Tibial nerve (tissue), 3 donors: ENCODE measurements around the gene VPS13D.

Source experiments
- CTCF ChIP-seq, 5 experiments: fragments of 200-600 bp in 3 of 5; fragments of 450-650 bp in 2 of 5; sonication (generic) in 3 of 5; IDR thresholded peaks; one replicate each; pipeline ENCODE4 v1.5.1; 2016 to 2019; ENCODE audit warnings: antibody characterized with exemption in 5 of 5, mild to moderate bottlenecking in 3 of 5, moderate library complexity in 2 of 5
- POLR2A ChIP-seq, 2 donors: fragments of 450-650 bp; IDR thresholded peaks; one replicate each; pipeline ENCODE4 v1.6.1; 2017; ENCODE audit warnings: antibody characterized with exemption in 2 of 2, mild to moderate bottlenecking in 2 of 2, moderate library complexity in 2 of 2

GRCh38 chr1:12402159-12402673, 172.4 kb downstream of the VPS13D start:
- TF ChIP-seq CTCF (IDR thresholded peaks at IDR 0.05) (no peak), POLR2A (IDR thresholded peaks at IDR 0.05) (no peak)
